Measurements from ENCODE around the gene SCFD2.

GRCh38 chr4:52883183-52883621 is 482.7 kb downstream of the SCFD2 start:
- TF ChIP-seq CTCF (IDR thresholded peaks at IDR 0.05; ENCODE audit: insufficient read depth, low read length): no peak
- no peak for TF ChIP-seq POLR2AphosphoS5 (IDR thresholded peaks at IDR 0.05; ENCODE audit: low read depth)
- TF ChIP-seq REST (IDR thresholded peaks at IDR 0.05; ENCODE audit: insufficient replicate concordance, low read depth): no peak

Data from HL-60 (cell line).